HG03442 (cell line): ENCODE data around the gene CTIF.

Experiments
- ATAC-seq: cut with Tn5 transposase; IDR thresholded peaks from one replicate; pipeline ENCODE4 v1.9.1; 2021; ENCODE audit warnings: mild to moderate bottlenecking, moderate library complexity; ENCODE audit not compliant: unreplicated experiment

The CTIF gene

DNA sequence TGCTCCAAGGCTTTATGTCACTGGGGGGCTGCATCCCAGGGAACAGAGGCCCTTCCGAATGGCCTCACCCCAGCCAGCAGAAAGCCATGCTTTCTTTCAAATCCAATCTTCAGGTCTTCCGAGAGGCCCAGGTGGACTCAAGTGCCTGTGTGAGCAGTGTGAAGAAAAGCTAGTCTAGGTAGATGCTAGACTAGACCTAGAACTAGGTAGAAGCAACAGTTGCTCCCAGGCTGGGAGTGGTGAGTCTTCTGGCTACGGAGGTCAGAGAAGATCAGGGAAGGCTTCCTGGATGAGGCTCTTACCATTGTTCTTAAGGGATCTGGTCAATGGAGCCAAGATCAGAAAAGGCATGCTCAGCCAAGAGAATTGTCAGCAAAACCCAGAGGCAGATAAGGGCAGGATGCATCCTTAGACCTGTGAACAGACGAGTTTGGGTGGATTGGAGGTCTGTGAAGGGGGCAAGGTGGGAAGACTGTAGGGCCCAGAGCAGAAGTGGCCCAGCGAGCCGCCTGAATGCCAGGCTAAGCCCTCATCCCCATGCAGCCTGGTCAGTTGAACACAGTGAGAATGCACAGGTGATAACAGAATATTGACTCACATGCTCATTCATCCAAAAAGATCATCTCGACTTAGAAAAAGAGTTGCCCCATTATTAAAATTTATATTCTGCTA, 301.1 kb downstream of the CTIF start:
- no peak for ATAC-seq

DNA sequence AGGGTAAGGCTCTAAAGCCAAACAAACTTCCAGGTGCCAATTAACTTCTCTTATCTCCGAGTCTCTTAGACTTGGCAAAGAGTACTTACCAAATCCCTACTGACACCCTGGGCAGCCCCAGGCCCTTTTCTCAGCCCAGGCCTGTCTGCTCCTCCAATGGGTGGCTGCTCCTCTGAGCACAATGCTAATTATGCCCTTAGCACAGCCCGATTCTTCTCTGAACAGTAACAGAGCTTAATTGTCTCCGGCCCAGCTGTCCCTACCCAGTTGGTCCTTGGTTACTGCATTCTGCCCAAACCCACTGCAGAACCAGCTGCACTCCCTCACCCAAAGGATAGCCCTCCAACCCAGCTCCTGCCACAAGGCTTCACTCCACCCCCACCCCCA, 301.7 kb downstream of the CTIF start:
- no peak for ATAC-seq

DNA sequence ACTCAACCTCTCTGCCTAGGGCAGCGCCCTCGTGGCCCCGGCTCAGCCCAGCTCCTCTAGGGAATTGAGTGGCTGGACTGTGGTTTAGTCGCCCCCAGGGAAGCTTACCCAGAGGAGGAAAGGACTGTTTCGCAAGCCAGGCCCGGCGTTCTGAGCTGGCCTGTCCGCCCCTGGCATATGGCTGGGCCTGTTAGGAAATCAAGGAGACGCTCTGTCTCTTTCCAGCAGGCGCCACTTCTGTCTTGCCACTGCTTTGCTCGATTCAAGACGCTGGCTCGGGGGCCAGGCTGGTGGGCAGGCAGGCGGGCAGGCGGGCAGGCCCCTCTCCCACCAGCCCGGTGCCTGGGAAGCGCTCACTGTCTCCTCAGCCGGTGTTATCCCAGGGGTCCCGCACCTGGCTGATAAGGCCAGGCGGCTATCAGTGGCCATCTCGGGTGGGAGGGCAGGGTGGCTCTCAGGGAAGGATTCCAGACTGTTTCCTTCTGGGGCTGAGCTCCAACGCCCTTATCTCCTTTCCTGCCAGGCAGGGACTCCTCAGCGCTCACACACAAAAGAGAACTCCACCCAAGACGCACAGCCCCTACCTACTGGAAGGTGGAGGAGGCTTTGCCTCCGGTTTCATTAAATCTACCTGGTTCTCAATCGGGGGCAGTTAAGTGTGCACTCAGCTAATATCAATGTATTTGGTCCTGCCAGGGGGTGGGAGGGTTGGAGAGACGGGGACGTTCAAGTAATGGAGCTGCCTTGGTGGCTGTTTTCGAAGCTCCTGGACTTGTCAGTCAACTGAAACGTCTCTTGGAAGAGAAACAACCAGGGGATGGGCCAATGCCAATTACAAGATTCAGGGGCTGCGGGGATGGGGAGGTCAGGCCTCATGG, 302.8 kb downstream of the CTIF start:
- no peak for ATAC-seq

DNA sequence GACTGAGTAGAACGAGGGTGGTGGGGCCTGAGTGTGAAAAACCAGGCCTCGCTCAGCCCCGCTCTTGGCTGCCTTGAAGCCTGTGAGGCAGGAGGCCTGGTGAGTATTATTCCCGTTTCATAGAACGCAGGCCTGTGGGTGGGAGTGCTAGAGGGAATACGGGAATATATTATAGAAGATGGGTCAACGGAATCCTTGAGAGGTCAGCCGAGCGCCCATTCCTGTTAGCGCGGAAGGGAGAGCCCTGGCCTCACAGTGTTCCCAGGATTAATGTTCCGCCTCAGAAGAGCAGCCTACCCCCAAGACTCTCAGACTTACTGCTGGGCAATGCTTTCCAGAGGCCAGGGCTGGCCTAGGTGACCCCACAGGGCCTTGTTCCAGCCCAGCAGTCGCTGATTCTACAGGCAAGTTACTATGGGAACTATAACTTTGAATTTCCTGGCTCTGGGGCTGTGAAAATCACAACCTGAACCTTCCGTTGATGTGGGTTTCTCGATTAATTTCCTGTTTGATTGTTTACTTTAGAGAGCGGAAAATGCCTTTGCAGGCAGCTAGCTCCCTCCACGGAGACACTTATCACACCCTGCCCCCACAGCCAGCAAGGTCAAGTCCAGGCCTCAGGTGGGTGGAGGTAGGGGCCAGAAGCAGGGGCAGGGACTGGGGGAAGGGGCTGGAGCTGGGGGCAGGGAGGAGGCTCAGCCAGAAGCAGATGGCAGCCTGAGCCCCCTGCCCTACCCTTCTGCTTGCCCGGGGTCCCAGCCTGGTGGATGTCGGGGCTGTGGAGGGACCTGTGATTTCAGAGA, 303.6 kb downstream of the CTIF start:
- no peak for ATAC-seq

DNA sequence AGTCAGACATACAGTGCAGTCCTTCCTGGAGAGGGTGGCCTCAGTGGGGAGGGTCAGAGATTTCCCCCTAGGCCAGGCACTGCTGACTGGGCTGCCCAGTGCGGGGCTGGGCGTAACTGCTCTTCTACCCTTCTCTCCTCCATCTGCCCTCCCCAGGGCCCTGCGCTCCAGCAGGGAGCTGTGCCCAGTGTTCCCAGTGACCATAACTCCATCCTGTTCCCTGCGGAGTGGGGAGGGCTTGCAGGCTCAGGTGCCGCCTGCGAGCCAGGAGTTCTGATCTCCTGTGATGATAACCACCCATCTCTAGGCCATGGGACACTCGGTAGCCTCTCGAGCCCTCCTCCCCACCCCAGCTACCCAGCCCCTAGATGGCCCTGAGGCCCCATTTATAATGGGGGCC, 304.3 kb downstream of the CTIF start:
- ATAC-seq, result no peak

DNA sequence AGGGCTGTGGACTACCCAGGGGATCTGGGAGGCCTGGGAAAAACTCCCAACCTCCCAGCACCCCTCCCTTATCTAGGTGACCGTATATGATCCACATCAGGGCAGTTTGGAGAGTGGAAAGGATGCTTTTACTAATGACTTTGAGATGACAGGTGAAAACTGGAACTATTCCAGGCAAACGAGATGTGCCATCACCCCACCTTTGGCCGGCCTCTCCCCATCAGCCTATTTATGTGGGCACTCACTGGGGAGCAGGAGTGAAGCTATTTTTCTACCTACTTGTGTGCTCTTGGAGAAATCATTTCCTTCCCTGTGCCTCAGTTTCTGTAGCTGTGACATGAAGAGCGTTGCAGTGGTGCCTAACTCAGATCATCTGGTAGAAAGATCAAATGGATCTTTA, 304.8 kb downstream of the CTIF start:
- no peak for ATAC-seq

DNA sequence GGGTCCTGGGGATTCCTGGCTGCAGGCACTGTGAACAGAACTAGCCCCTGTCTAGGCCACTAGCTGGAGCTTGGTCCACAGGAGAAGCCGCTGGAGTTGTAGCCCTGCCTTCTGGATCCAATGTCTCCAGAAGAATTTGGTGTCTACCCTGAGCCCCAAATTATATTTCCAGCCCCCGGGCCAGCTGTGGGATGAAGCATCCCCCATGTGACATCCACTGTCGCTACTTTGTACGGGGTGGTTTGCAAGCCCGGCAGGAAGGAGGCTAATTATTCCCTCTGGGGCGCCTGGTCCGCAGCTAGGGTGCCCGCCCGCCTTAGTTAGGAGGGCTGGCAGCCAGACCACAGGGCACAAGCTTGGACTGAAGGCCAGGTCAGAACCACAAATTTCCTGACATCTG, 305.4 kb downstream of the CTIF start:
- no peak for ATAC-seq

DNA sequence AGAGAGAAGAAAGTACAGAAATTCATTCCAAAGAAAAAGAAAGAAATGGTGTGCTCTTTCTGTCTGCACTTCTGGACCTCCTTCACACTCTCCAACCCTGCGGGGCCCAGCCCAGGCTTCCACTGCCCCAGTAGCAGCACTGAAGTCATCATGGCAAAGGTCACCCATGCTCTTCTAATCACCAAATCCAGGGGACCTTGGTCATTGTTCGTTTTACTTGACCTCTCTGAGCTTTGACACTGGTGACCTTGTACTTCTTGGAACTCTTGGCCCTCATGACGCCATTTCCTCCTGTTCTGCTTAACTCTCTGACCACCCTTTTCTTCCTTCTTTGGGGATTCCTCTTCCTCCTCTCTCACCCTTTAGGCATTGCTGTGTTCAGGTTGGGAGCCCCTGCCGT, 306.3 kb downstream of the CTIF start:
- no peak for ATAC-seq

DNA sequence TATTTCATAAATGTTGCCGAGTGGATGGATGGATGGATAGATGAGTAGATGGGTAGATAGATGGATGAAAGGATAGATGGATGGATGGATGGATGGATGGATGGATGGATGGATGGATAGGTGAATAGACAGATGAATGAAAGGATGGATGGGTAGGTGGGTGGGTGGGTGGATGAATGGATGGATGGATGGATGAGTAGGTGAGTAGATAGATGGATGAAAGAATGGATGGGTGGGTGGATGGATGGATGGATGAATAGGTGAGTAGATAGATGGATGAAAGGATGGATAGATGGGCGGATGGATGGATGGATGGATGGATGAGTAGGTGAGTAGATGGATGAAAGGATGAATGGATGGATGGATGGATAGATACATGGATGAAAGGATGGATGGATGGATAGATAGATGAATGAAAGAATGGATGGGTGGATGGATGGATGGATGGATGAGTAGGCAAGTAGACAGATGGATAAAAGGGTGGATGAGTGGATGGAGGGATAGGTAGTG, 307.6 kb downstream of the CTIF start:
- no peak for ATAC-seq

DNA sequence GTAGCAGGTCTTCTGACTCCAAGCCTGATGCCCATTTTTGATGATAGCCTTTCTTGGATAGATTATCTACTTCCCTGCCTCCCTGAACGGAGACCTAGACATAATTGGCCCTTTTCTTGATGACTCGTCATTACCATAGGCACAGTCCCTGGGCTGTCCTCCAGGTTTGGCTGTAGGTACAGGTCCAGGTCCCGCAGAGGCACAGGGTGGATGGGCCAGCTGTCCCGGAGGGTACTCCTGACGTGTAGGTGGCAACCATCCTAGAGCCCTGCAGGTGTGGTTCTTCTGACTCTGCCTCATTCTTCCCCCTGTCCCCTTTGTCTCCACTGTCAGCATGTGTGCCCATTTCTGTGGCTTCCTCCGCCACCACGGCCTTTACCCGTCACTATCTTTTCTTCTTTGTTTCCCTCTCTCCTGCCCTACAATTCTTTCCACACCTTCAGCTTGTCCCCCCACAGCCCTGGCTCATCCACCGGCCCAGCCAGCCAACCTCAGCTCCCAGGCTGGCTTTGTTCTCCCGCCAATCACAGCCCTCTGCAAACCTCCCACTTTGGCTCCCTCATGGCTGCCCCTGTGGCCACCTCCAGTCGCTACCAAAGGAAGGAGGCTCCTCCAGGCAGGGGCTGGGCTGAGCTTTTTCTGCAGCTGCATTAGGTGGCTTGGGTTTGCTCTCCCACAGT, 309.1 kb downstream of the CTIF start:
- ATAC-seq, result no peak

DNA sequence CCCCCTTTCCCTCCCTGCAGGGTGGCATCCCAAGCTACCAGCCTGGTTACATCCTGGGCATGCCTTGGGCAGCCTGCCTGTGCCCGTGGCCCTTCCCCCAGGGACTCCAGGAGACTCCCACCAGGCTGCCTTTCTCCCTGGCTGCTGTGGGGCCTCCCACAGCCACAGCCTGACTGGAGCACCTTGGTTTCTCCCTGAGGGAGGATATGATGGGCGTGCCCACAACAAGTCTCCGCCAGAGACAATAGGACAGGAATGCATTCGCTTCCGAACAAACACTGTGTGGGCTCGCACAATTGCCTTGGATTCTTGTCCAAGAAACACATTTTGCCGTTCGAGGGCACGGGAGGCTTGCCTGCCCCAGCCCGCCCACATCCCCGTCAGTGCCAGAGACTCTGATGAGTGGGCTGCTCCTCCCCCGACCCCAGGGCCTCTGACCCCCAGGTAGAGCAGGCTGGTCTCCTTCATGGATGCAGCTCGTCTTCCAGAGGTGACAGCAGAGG, 309.9 kb downstream of the CTIF start:
- no peak for ATAC-seq

DNA sequence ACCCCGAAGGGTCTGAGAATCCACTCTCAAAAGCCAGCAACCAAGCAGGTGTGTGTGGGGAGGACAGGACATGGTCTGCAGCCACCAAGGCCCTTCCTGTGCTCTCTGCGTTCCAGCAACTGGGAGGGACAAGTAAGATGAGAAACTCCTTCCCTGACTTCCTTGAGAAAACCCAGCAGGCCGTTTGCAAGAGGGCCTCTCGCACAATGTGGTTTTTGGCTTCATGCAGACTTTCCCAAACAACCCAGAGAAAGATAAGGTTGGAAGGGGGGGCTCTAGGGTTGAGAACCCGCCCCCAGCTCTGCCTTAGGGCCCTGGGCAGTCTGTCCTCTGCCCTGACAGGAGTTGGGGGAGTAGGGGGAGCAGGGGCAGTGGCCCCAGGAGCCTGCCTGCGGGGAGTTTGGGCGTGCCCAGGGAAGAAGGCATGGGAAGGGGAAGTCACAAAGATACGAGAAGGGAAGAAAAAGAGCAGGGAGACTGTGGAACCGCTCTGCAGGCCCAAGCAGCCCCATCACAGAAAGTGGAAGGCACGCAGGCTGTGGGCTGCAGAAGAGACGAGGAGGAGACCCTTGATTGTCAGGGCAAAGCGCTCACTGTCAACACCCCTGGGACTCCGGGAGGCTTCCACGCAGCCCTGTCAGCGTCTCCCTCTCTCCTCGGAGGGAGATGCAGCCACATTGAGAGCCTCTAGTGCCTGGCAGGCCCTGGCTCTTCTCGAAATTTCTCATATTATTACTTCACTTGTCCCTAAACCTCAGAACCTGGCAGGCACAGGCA, 312.2 kb downstream of the CTIF start:
- no peak for ATAC-seq

DNA sequence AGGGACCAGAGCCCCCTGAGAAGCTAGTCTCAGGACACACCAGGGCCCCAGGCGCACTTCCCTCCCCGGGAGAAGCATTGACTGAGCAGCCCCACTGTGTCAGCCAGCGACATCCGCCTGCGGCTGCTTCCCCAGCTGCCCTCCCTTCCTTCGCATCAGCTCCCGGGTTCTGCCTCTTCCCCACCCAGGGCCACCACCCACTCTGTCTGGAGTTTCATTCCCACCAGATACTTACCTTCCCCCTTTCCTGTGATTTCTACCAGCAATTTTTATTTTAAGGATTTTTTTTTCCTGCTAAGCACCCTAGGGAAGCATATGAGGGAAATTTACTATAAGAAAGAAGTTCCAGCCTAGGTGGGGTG, 312.7 kb downstream of the CTIF start:
- ATAC-seq, result no peak

DNA sequence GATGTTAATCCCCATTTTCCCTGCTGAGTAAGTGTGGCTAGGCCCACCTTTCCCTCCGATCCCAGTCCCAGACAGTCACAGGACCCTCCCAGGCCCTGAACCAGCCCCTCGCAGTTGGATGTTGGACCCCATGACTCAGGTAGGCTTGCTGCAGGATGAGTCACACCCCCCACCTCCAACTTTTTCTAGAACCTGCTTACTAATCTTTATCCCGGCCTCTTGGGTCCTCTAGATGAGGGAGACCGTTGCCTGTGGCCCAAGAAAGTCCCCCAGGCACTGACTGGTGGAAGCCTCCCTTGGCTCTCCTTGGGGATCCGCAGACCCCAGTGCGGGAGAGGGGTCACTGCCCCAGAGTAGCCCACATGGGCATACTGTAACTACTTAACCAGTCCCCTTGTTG, 313.5 kb downstream of the CTIF start:
- ATAC-seq, result no peak

DNA sequence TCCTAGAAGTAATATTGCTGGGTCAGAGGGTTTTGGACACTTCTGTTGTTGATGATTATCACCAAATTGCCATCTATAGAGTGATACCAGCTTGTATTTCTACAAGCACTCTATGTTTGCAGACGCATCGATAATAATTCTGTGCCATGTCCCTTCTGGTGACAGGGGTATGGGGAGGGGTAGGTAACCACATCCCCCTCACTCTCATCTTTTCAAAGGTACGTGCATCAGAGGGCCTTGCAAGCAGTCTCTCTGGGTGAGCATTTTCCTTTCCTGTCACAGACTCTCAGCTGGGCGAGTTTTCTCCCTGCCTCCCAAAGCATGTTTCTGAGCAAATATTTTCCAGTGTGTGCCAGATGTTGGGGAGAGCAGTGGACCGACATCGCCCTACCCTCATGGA, 314.0 kb downstream of the CTIF start:
- no peak for ATAC-seq

DNA sequence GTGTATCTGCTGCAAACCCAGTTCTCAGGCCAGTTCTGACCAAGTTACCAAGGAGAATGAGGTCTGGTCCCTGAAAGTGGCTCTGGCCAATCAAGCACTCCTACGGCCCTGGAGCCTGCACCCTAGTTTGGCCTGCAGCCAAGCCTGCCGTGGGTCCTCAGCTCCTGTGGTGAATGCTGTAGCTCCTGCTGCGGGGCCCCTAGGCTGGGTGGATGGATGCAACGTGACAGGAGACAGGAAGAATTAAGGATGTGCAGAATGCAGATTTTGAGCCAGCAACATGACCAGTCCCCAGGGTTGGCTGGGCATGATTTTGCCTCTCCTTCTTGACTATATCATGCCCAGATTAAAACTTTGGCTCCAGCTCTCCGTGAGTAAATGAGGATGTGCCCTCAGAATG, 314.8 kb downstream of the CTIF start:
- no peak for ATAC-seq

DNA sequence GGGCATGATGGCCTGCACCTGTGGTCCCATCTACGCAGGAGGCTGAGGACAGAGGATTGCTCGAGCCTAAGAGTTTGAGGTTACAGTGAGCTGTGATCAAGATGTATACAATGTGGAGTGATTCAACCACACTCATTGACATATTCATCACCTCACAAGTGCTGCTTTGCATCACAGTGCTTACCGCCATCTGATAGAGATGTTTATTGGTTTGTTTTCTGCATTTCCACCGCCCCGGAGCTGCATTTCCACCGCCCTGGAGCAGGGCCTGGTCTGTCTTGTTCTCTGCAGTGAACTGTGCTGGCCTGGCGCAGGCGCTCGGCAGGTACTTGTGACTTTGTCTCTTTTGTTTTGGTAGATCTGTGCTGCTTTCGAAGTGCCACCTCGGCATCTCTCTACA, 315.9 kb downstream of the CTIF start:
- ATAC-seq, result no peak

DNA sequence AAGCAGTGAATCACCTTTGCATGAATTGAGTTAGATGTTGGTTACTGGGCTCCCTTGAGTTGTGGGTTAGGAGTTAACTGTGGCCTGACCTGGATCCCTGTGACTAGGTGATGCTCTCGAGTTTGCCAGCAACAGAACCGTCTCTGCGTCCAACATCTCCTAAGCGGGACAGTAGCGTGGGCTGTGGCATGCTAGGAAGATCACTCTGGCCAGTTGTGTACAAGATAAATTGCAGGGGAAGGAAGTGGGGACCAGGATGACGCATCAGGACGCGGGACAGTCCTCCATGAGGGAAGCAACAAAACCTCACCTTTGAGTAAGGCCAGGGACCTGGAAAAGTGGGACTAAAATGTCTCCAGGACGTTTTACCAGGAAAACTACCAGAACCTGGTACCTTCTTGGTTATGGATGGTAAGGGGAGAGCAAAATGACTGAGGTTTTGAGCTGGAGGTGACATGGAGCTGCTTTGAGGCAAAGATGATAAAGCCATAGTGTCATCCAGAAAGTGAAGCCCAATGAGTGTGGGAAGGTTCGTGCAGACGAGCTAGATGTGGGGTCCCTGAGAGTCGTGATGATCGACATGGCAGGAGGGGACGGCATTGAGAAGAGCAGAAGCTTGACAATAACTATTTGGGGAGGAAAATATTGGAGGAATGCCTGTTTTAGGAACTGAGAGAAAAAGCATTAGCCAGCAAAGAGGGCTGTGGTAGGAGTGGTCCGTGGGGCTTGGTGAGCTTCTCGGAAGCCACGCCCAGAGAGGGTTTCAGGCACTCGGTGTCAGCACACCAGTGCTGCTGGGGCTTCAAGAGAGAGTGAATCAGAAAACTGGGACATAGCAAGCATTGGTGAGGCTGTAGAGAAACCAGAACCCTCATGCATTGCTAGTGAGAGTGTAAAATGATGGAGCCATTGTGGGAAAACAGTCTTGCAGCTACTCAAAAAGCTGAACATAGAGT, 316.9 kb downstream of the CTIF start:
- no peak for ATAC-seq
